K562 (cell line): ENCODE measurements around the gene ACOX1. TPM values are rescaled to one million over a fixed set of nuclear protein-coding genes. Genes with fewer than 3 reads are reported as not detected.
A peak's percentile ranks its signal among the peaks of the same experiment; 100 is the strongest.

ENCODE experiments used
- BRCA1 ChIP-seq, 2 experiments: fragments of 450-650 bp in 1 of 2; sonication (generic) in 1 of 2; formaldehyde crosslinking in 1 of 2; IDR thresholded peaks; 2 replicates each; pipeline versions ENCODE4 v1.5.0 to v1.6.1; 2017 to 2020; ENCODE audit warnings: mild to moderate bottlenecking in 1 of 2, missing genetic modification reagents in 1 of 2
- BRF1 ChIP-seq: IDR thresholded peaks from 3 replicates; pipeline ENCODE4 v1.6.1; 2011; ENCODE audit warnings: borderline replicate concordance, mild to moderate bottlenecking; ENCODE audit not compliant: insufficient read length; ENCODE audit errors: extremely low read depth
- BRF2 ChIP-seq: IDR thresholded peaks from 3 replicates; pipeline ENCODE4 v1.6.1; 2011; ENCODE audit warnings: borderline replicate concordance, mild to moderate bottlenecking; ENCODE audit not compliant: insufficient read length, insufficient read depth
- CBX2 ChIP-seq: fragments of 200-600 bp; sonication (generic); IDR thresholded peaks from one replicate; pipeline ENCODE4 v1.6.1; 2012; ENCODE audit warnings: mild to moderate bottlenecking, low read length, inconsistent platforms; ENCODE audit not compliant: insufficient read depth, poor library complexity, severe bottlenecking
- CREB3L1 ChIP-seq: fragments of 450-650 bp; IDR thresholded peaks from 2 replicates; pipeline ENCODE4 v1.6.1; 2014; ENCODE audit warnings: low read depth, mild to moderate bottlenecking, moderate library complexity, borderline replicate concordance
- KAT8 ChIP-seq: fragments of 450-650 bp; IDR thresholded peaks from 2 replicates; pipeline ENCODE4 v1.6.1; 2016; ENCODE audit warnings: low read depth, mild to moderate bottlenecking
- KDM5B ChIP-seq: fragments of 200-600 bp; sonication (generic); IDR thresholded peaks from 2 replicates; pipeline ENCODE4 v1.6.1; 2012; ENCODE audit warnings: low read depth, mild to moderate bottlenecking, moderate library complexity, low read length, control low read depth, inconsistent platforms; ENCODE audit not compliant: insufficient replicate concordance
- PBX2 ChIP-seq, 2 experiments: IDR thresholded peaks in 1 of 2; conservative IDR thresholded peaks in 1 of 2; 2 replicates each; pipeline ENCODE4 v1.6.1; 2016; ENCODE audit warnings: low read depth in 2 of 2, mild to moderate bottlenecking in 1 of 2, missing compliant biosample characterization in 1 of 2, missing genetic modification characterization in 1 of 2, moderate library complexity in 1 of 2
- POLR2G ChIP-seq: fragments of 200-400 bp; formaldehyde crosslinking; IDR thresholded peaks from 2 replicates; pipeline ENCODE4 v1.6.1; 2017; ENCODE audit warnings: low read depth, mild to moderate bottlenecking, antibody characterized with exemption, low read length, moderate library complexity
- PTTG1 ChIP-seq: fragments of 450-650 bp; IDR thresholded peaks from 2 replicates; pipeline ENCODE4 v1.6.1; 2016; ENCODE audit warnings: low read depth, mild to moderate bottlenecking, missing genetic modification characterization, missing compliant biosample characterization
- RBFOX2 ChIP-seq: fragments of 200-400 bp; formaldehyde crosslinking; IDR thresholded peaks from 2 replicates; pipeline ENCODE4 v1.6.1; 2017; ENCODE audit warnings: low read depth, mild to moderate bottlenecking, low read length, moderate library complexity
- SNIP1 ChIP-seq: fragments of 450-650 bp; IDR thresholded peaks from 2 replicates; pipeline ENCODE4 v1.7.1; 2017; ENCODE audit warnings: low read depth, mild to moderate bottlenecking
- SUPT5H ChIP-seq: fragments of 450-650 bp; IDR thresholded peaks from 2 replicates; pipeline ENCODE4 v1.6.1; 2016
- ZNF263 ChIP-seq: sonication (generic); formaldehyde crosslinking; IDR thresholded peaks from 2 replicates; pipeline ENCODE4 v1.8.0; 2022; ENCODE audit warnings: mild to moderate bottlenecking, missing genetic modification reagents, borderline replicate concordance
- ZNF274 ChIP-seq: IDR thresholded peaks from 2 replicates; pipeline ENCODE4 v1.6.1; 2011; ENCODE audit warnings: low read depth, mild to moderate bottlenecking, low read length, moderate library complexity, borderline replicate concordance
- polyA plus RNA-seq, 8 experiments: library from polyadenylated mRNA; depleted of rRNA in 4 of 8; stranded (reverse) in 5 of 8; unstranded in 3 of 8; fragments of >200 nt; fragmentation: Nextera tagmentation in 2 of 8; fragmentation: Illumina TruSeq in 1 of 8; extraction: Ambion mirVana in 2 of 8; extraction: Trizol in 1 of 8; gene quantifications; 2 replicates each; pipeline versions ENCODE4 v1.2.1 to v1.2.3, GENCODE V29; 2011 to 2014; ENCODE audit warnings: inconsistent platforms in 1 of 8, missing spikeins in 1 of 8
- total RNA-seq, 7 experiments: library from RNA; depleted of rRNA in 6 of 7; stranded (reverse); fragments of >200 nt in 6 of 7; fragmentation: Illumina TruSeq in 2 of 7; extraction: Trizol in 2 of 7; gene quantifications; 2 replicates each; pipeline versions ENCODE4 v1.2.1 to v1.2.3, GENCODE V29; 2011 to 2021; ENCODE audit warnings: low replicate concordance in 1 of 7
- TF ChIP-seq, protein P1 (sequence below), 2 experiments: fragments of 150-350 bp in 1 of 2; IDR thresholded peaks; 2 replicates each; pipeline ENCODE4 v1.6.1; 2012 to 2016; ENCODE audit warnings: low read depth in 2 of 2, low read length in 2 of 2, mild to moderate bottlenecking in 1 of 2, moderate library complexity in 1 of 2

ACOX1 gene
- total and polyA plus RNA-seq, 9 of the 15 experiments (the other 6 are each of a cell fraction or from before 2014, with no cell fraction given): 7.8 to 24.1 (median 14.5) TPM

DNA sequence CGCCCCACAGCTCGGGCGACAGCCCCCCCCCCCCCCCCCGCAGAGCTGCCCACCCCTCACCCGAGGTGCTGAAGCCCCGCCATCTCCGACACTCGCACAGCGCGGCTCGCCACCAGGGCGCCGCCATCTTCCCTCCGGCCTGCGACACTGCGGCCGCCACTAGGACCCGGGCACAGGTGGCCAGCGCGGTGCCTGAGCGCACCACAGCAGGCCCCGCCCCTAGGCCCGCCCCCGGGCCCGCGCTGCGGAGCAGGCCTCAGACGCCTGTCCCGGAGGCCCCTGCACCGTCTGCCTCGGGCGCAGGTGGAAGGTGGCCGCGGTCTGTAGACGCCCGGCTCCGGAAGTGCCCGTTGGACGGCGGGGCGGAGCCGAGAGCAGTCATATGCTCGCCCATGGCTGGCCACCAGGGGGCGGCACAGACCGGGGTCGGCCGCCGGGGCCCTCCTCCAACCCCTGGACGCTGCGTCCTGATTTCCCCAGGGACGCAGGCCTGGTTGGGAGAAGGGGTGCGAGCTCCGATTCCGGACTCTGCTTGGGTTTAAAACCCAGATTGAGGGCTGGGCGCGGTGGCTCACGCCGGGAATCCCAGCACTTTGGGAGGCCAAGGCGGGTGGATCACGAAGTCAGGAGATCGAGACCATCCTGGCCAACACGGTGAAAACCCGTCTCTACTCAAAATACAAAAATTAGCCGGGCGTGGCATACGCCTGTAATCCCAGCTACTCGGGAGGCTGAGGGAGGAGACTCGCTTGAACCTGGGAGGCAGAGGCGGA lies 74.0 kb downstream of the ACOX1 start, which contains the start of gene MRPL38 (continued):
- TF ChIP-seq BRCA1 (IDR thresholded peaks at IDR 0.05) (no peak), BRCA1 (CRISPR knock-in tag; IDR thresholded peaks at IDR 0.05) (no peak), ZNF274 (no peak), CBX2 (no peak), SNIP1 (no peak), ZNF263 (peak; percentile 49; the same call in 1 of the 2 replicates), CREB3L1 (peak; percentile 53; the same call in 1 of the 2 replicates), RBFOX2 (peak; percentile 86), KDM5B (peak; percentile 79), POLR2G (peak; percentile 90), PTTG1 (tag) (no peak), KAT8 (no peak), SUPT5H (peak; percentile 23; the same call in 1 of the 2 replicates), BRF1 (no peak), BRF2 (no peak), PBX2 (CRISPR knock-in tag; IDR thresholded peaks at IDR 0.05; ENCODE audit: low read depth) (no peak), PBX2 (tag; conservative IDR thresholded peaks at IDR 0.05; ENCODE audit: low read depth) (no peak)
- TF ChIP-seq, protein P1, sequence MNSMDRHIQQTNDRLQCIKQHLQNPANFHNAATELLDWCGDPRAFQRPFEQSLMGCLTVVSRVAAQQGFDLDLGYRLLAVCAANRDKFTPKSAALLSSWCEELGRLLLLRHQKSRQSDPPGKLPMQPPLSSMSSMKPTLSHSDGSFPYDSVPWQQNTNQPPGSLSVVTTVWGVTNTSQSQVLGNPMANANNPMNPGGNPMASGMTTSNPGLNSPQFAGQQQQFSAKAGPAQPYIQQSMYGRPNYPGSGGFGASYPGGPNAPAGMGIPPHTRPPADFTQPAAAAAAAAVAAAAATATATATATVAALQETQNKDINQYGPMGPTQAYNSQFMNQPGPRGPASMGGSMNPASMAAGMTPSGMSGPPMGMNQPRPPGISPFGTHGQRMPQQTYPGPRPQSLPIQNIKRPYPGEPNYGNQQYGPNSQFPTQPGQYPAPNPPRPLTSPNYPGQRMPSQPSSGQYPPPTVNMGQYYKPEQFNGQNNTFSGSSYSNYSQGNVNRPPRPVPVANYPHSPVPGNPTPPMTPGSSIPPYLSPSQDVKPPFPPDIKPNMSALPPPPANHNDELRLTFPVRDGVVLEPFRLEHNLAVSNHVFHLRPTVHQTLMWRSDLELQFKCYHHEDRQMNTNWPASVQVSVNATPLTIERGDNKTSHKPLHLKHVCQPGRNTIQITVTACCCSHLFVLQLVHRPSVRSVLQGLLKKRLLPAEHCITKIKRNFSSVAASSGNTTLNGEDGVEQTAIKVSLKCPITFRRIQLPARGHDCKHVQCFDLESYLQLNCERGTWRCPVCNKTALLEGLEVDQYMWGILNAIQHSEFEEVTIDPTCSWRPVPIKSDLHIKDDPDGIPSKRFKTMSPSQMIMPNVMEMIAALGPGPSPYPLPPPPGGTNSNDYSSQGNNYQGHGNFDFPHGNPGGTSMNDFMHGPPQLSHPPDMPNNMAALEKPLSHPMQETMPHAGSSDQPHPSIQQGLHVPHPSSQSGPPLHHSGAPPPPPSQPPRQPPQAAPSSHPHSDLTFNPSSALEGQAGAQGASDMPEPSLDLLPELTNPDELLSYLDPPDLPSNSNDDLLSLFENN (IDR thresholded peaks at IDR 0.05; ENCODE audit: low read depth in 2 of 2, low read length in 2 of 2): no peak
